ENCODE measurements around the gene CRLF3.
"Not testable (repeated sequence)": the region's sequence is repeated elsewhere in the genome, so short reads cannot be mapped to it uniquely, and the experiment has no call there.

Gene CRLF3

GRCh38 chr17:30831257-30831656, 6.8 kb upstream of the CRLF3 start:
- no peaks in the 10 kb centered on the region for H3K9me3 Mint-ChIP-seq
- H3K4me3 Mint-ChIP-seq, result peak overlapping the region; percentile 98
- H3K27me3 Mint-ChIP-seq (ENCODE audit: low read depth, poor library complexity), result no peaks in the 10 kb centered on the region
- TF ChIP-seq CTCF (IDR thresholded peaks at IDR 0.05), result no peak
- H3K27ac Mint-ChIP-seq, result no peak overlapping the region
- peaks cover 21% of the 10 kb centered on the region for H3K36me3 Mint-ChIP-seq (ENCODE audit: low read depth)
- no peak for DNase-seq
- H3K4me1 Mint-ChIP-seq, result peaks cover 30% of the 10 kb centered on the region

GRCh38 chr17:30829022-30829421, 4.5 kb upstream of the CRLF3 start:
- no peak for DNase-seq
- Mint-ChIP-seq H3K4me3 (no peak overlapping the region), H3K4me1 (peaks cover 33% of the 10 kb centered on the region), H3K9me3 (no peaks in the 10 kb centered on the region), H3K27me3 (ENCODE audit: low read depth, poor library complexity) (no peaks in the 10 kb centered on the region), H3K36me3 (ENCODE audit: low read depth) (peaks cover under 1% of the 10 kb centered on the region), H3K27ac (no peak overlapping the region)
- TF ChIP-seq CTCF (IDR thresholded peaks at IDR 0.05), result no peak

- Mint-ChIP-seq H3K9me3 (no peaks in the 10 kb centered on the region), H3K4me1 (peaks cover 33% of the 10 kb centered on the region), H3K36me3 (ENCODE audit: low read depth) (no peaks in the 10 kb centered on the region), H3K4me3 (no peak overlapping the region), H3K27me3 (ENCODE audit: low read depth, poor library complexity) (no peaks in the 10 kb centered on the region), H3K27ac (no peak overlapping the region)
- TF ChIP-seq CTCF (IDR thresholded peaks at IDR 0.05), result no peak
- DNase-seq, result no peak
Observed at GRCh38 chr17:30827082-30827481, 2.6 kb upstream of the CRLF3 start.

- Mint-ChIP-seq H3K27ac (peak overlapping the region; percentile 58), H3K9me3 (no peaks in the 10 kb centered on the region), H3K4me1 (peaks cover 25% of the 10 kb centered on the region), H3K27me3 (ENCODE audit: low read depth, poor library complexity) (no peaks in the 10 kb centered on the region), H3K36me3 (ENCODE audit: low read depth) (peaks cover 4% of the 10 kb centered on the region), H3K4me3 (peak overlapping the region; percentile 95)
- TF ChIP-seq CTCF (IDR thresholded peaks at IDR 0.05), result no peak
- DNase-seq, result peak; percentile 36
Observed at GRCh38 chr17:30824002-30824355, 513 bp downstream of the CRLF3 start.

- H3K9me3 Mint-ChIP-seq, result no peaks in the 10 kb centered on the region
- H3K27me3 Mint-ChIP-seq (ENCODE audit: low read depth, poor library complexity), result no peaks in the 10 kb centered on the region
- no peak for TF ChIP-seq CTCF (IDR thresholded peaks at IDR 0.05)
- H3K27ac Mint-ChIP-seq, result peak overlapping the region; percentile 58
- no peak for DNase-seq
- H3K4me1 Mint-ChIP-seq, result peaks cover 25% of the 10 kb centered on the region
- H3K36me3 Mint-ChIP-seq (ENCODE audit: low read depth), result peaks cover 10% of the 10 kb centered on the region
- peak overlapping the region; percentile 95 for H3K4me3 Mint-ChIP-seq
Observed at GRCh38 chr17:30823421-30823820, 1.1 kb downstream of the CRLF3 start.

GRCh38 chr17:30822919-30823318, 1.6 kb downstream of the CRLF3 start:
- not testable (repeated sequence) for H3K9me3 Mint-ChIP-seq; DNase-seq; H3K4me3 Mint-ChIP-seq; H3K27me3 Mint-ChIP-seq (ENCODE audit: low read depth, poor library complexity); H3K27ac Mint-ChIP-seq
- peaks cover 25% of the 10 kb centered on the region for H3K4me1 Mint-ChIP-seq
- H3K36me3 Mint-ChIP-seq (ENCODE audit: low read depth), result peaks cover 11% of the 10 kb centered on the region
